OCI-LY3 (cell line): Measurements from ENCODE around the gene NAA16.

ENCODE experiments used
- EZH2phosphoT487 ChIP-seq: fragments of 200-600 bp; shearing (Covaris generic); IDR thresholded peaks from 2 replicates; pipeline ENCODE4 v1.6.1; 2018; ENCODE audit warnings: antibody characterized with exemption, mixed run types, low read depth
- TF ChIP-seq, protein P1 (sequence below): fragments of 200-600, 300-600 bp; sonication (generic); IDR thresholded peaks from 2 replicates; pipeline ENCODE4 v1.5.1; 2014; ENCODE audit warnings: antibody characterized with exemption, low read length, low read depth

DNA sequence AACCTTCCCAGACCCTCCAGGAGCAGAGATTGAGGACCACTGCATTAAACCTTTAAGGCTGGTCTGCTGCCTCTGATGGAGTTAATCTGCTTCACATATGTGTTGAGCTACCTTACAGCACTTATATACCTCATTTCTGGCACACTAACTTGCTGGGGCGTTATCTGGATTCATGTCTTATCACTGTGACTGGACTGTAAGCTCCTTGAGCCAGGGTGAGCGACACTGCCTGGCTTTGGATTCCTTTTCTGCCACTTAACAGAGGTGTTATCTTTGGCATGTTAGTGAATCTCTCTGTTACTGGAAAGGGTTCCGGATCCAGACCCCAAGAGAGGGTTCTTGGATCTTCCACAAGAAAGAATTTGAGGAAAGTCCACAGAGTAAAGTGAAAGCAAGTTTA, 76.5 kb downstream of the NAA16 start:
- TF ChIP-seq, protein P1, sequence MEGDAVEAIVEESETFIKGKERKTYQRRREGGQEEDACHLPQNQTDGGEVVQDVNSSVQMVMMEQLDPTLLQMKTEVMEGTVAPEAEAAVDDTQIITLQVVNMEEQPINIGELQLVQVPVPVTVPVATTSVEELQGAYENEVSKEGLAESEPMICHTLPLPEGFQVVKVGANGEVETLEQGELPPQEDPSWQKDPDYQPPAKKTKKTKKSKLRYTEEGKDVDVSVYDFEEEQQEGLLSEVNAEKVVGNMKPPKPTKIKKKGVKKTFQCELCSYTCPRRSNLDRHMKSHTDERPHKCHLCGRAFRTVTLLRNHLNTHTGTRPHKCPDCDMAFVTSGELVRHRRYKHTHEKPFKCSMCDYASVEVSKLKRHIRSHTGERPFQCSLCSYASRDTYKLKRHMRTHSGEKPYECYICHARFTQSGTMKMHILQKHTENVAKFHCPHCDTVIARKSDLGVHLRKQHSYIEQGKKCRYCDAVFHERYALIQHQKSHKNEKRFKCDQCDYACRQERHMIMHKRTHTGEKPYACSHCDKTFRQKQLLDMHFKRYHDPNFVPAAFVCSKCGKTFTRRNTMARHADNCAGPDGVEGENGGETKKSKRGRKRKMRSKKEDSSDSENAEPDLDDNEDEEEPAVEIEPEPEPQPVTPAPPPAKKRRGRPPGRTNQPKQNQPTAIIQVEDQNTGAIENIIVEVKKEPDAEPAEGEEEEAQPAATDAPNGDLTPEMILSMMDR = no peak
- TF ChIP-seq EZH2phosphoT487 = no peak
